Neuronal stem cell (in vitro differentiated cells): ENCODE measurements around the gene NFIB.

Source experiments
- DNase-seq: peaks from one replicate; pipeline ENCODE4 v3.0.0-alpha.2; 2013; ENCODE audit warnings: low spot score
- H2AFZ ChIP-seq: one replicate; pipeline ENCODE4 v1.6.1; 2013; ENCODE audit warnings: mild to moderate bottlenecking, low read length, inconsistent platforms
- H2AK5ac ChIP-seq: 2 replicates; pipeline ENCODE4 v1.6.1; 2013; ENCODE audit warnings: low read depth, mild to moderate bottlenecking, inconsistent platforms, low read length, moderate library complexity, mixed read lengths
- H2BK120ac ChIP-seq: 2 replicates; pipeline ENCODE4 v1.6.1; 2013; ENCODE audit warnings: low read depth, mild to moderate bottlenecking, inconsistent platforms, low read length, moderate library complexity, mixed read lengths
- H2BK12ac ChIP-seq: one replicate; pipeline ENCODE4 v1.6.1; 2013; ENCODE audit warnings: low read length, inconsistent platforms
- H2BK15ac ChIP-seq: 2 replicates; pipeline ENCODE4 v1.6.1; 2013; ENCODE audit warnings: mild to moderate bottlenecking, low read length, inconsistent platforms, mixed read lengths
- H2BK5ac ChIP-seq: one replicate; pipeline ENCODE4 v1.6.1; 2013; ENCODE audit warnings: inconsistent platforms, mild to moderate bottlenecking, low read length, moderate library complexity
- H3K14ac ChIP-seq: one replicate; pipeline ENCODE4 v1.6.1; 2013; ENCODE audit warnings: low read length, inconsistent platforms
- H3K18ac ChIP-seq: 2 replicates; pipeline ENCODE4 v1.6.1; 2013; ENCODE audit warnings: low read length, inconsistent platforms
- H3K23ac ChIP-seq: 2 replicates; pipeline ENCODE4 v1.6.1; 2013; ENCODE audit warnings: low read depth, mild to moderate bottlenecking, mixed read lengths, low read length, inconsistent platforms; ENCODE audit not compliant: poor library complexity
- H3K27ac ChIP-seq: replicated peaks from 3 replicates; pipeline ENCODE4 v1.5.1; 2013; ENCODE audit warnings: low read length, inconsistent platforms
- H3K27me3 ChIP-seq, 3 experiments: 2 replicates each; pipeline ENCODE4 v1.6.1; 2013; ENCODE audit warnings: low read length in 3 of 3, mild to moderate bottlenecking in 2 of 3, inconsistent platforms in 1 of 3, low read depth in 1 of 3, mixed read lengths in 1 of 3, moderate library complexity in 1 of 3; ENCODE audit not compliant: control insufficient read depth in 3 of 3, insufficient read depth in 3 of 3
- H3K36me3 ChIP-seq, 2 donors: replicated peaks in 1 of 2; 2 replicates each; pipeline ENCODE4 v1.6.1; 2013; ENCODE audit warnings: low read length in 2 of 2; ENCODE audit not compliant: control insufficient read depth in 2 of 2, insufficient read depth in 2 of 2
- H3K4ac ChIP-seq: 2 replicates; pipeline ENCODE4 v1.6.1; 2013; ENCODE audit warnings: inconsistent platforms, mild to moderate bottlenecking, low read length, moderate library complexity
- H3K4me1 ChIP-seq, 2 donors: 1 replicate in 1 of 2; 2 replicates in 1 of 2; pipeline ENCODE4 v1.6.1; 2013; ENCODE audit warnings: low read length in 2 of 2, low read depth in 1 of 2; ENCODE audit not compliant: control insufficient read depth in 2 of 2, insufficient read depth in 1 of 2
- H3K4me2 ChIP-seq: one replicate; pipeline ENCODE4 v1.6.1; 2013; ENCODE audit warnings: mild to moderate bottlenecking, low read length, inconsistent platforms; ENCODE audit not compliant: insufficient read depth, poor library complexity, severe bottlenecking
- H3K4me3 ChIP-seq, 2 donors: 2 replicates each; pipeline ENCODE4 v1.5.1; 2013; ENCODE audit warnings: low read length in 2 of 2, mild to moderate bottlenecking in 2 of 2, inconsistent platforms in 1 of 2, moderate library complexity in 1 of 2
- H3K79me1 ChIP-seq: one replicate; pipeline ENCODE4 v1.6.1; 2013; ENCODE audit warnings: low read depth, mild to moderate bottlenecking, inconsistent platforms, low read length, moderate library complexity
- H3K9ac ChIP-seq: one replicate; pipeline ENCODE4 v1.6.1; 2013; ENCODE audit warnings: mild to moderate bottlenecking, low read depth, low read length, inconsistent platforms; ENCODE audit not compliant: poor library complexity
- H3K9me3 ChIP-seq, 2 donors: replicated peaks in 1 of 2; 2 replicates each; pipeline versions ENCODE3 to v1.6.1; 2013; ENCODE audit warnings: low read length in 2 of 2, mild to moderate bottlenecking in 2 of 2, inconsistent platforms in 1 of 2, low read depth in 1 of 2, mixed read lengths in 1 of 2, moderate library complexity in 1 of 2; ENCODE audit not compliant: control insufficient read depth in 2 of 2, insufficient read depth in 1 of 2
- H4K8ac ChIP-seq: one replicate; pipeline ENCODE4 v1.6.1; 2013; ENCODE audit warnings: low read depth, mild to moderate bottlenecking, inconsistent platforms, low read length, moderate library complexity
- H4K91ac ChIP-seq: one replicate; pipeline ENCODE4 v1.6.1; 2013; ENCODE audit warnings: low read length, low read depth, mild to moderate bottlenecking, inconsistent platforms; ENCODE audit not compliant: poor library complexity
- WGBS, 2 donors: extraction: QIAGEN DNeasy Blood & Tissue Kit; methylation state at CpG; one replicate each; pipeline ENCODE4 v1.1.7; 2013; ENCODE audit warnings: missing lambda C conversion rate in 2 of 2, mixed read lengths in 1 of 2; ENCODE audit not compliant: insufficient read length in 2 of 2, insufficient replicate concordance in 1 of 2; ENCODE audit errors: extremely low coverage in 2 of 2; 5-methylcytosine and 5-hydroxymethylcytosine counted together

NFIB gene

GRCh38 chr9:14141699-14142098, 172.2 kb downstream of the NFIB start:
- no peak overlapping the region for H3K4me3 ChIP-seq
- H3K18ac ChIP-seq: no peak overlapping the region
- H3K27ac ChIP-seq: no peak overlapping the region
- no peak for DNase-seq
- no peak overlapping the region for H2BK12ac ChIP-seq
- no peaks in the 10 kb centered on the region for H3K36me3 ChIP-seq
- no peak overlapping the region for H3K9ac ChIP-seq
- H4K91ac ChIP-seq: no peak overlapping the region
- H3K4ac ChIP-seq: no peak overlapping the region
- H2AK5ac ChIP-seq: no peak overlapping the region
- no peak overlapping the region for H3K23ac ChIP-seq
- WGBS, 2 donors: no CpG with 5 or more reads among the region's 2 CpGs
- H3K14ac ChIP-seq: no peak overlapping the region
- H2BK15ac ChIP-seq: no peak overlapping the region
- H3K9me3 ChIP-seq: peaks cover 0 to 3% of the 10 kb centered on the region in 2 donors
- no peak overlapping the region for H2BK5ac ChIP-seq
- H3K4me2 ChIP-seq: no peak overlapping the region
- no peaks in the 10 kb centered on the region for H3K27me3 ChIP-seq
- H4K8ac ChIP-seq: no peak overlapping the region
- H3K79me1 ChIP-seq: no peaks in the 10 kb centered on the region
- H2BK120ac ChIP-seq: no peak overlapping the region
- no peak overlapping the region for H2AFZ ChIP-seq
- no peaks in the 10 kb centered on the region for H3K4me1 ChIP-seq

GRCh38 chr9:14140096-14140697, 173.7 kb downstream of the NFIB start:
- no peak for DNase-seq

GRCh38 chr9:14139287-14139686, 174.7 kb downstream of the NFIB start:
- no peak overlapping the region for H4K91ac ChIP-seq
- WGBS, 2 donors: no CpG with 5 or more reads among the region's 1 CpG

More at GRCh38 chr9:14140096-14140697, 173.7 kb downstream of the NFIB start:
- H3K4me1 ChIP-seq: no peaks in the 10 kb centered on the region
- no peak overlapping the region for H2BK5ac ChIP-seq
- no peak overlapping the region for H4K91ac ChIP-seq
- no peaks in the 10 kb centered on the region for H3K36me3 ChIP-seq
- H3K4me2 ChIP-seq: no peak overlapping the region
- H3K4ac ChIP-seq: no peak overlapping the region
- no peak overlapping the region for H2AFZ ChIP-seq
- H3K9me3 ChIP-seq: peaks cover 0 to 3% of the 10 kb centered on the region in 2 donors
- H4K8ac ChIP-seq: no peak overlapping the region
- H3K27ac ChIP-seq: no peak overlapping the region
- H2BK12ac ChIP-seq: no peak overlapping the region
- no peak overlapping the region for H2AK5ac ChIP-seq
- H3K18ac ChIP-seq: no peak overlapping the region
- H3K79me1 ChIP-seq: no peaks in the 10 kb centered on the region
- no peak overlapping the region for H3K9ac ChIP-seq
- no peaks in the 10 kb centered on the region for H3K27me3 ChIP-seq
- no peak overlapping the region for H2BK120ac ChIP-seq
- H2BK15ac ChIP-seq: no peak overlapping the region
- H3K23ac ChIP-seq: no peak overlapping the region
- H3K4me3 ChIP-seq: no peak overlapping the region
- no peak overlapping the region for H3K14ac ChIP-seq

GRCh38 chr9:14136646-14137370, 177.1 kb downstream of the NFIB start:
- no peaks in the 10 kb centered on the region for H3K79me1 ChIP-seq
- DNase-seq: no peak
- H2BK15ac ChIP-seq: no peak overlapping the region
- H3K4ac ChIP-seq: no peak overlapping the region
- no peak overlapping the region for H2BK120ac ChIP-seq
- H3K4me2 ChIP-seq: no peak overlapping the region
- no peak overlapping the region for H3K14ac ChIP-seq
- no peak overlapping the region for H4K8ac ChIP-seq
- H2BK12ac ChIP-seq: no peak overlapping the region
- H2BK5ac ChIP-seq: no peak overlapping the region
- no peak overlapping the region for H3K4me3 ChIP-seq
- no peaks in the 10 kb centered on the region for H3K36me3 ChIP-seq
- WGBS, 2 donors: no CpG with 5 or more reads among the region's 3 CpGs
- H3K27ac ChIP-seq: no peak overlapping the region
- H3K9ac ChIP-seq: no peak overlapping the region
- H2AK5ac ChIP-seq: no peak overlapping the region
- no peak overlapping the region for H4K91ac ChIP-seq
- H3K4me1 ChIP-seq: no peaks in the 10 kb centered on the region
- no peak overlapping the region for H3K23ac ChIP-seq
- no peaks in the 10 kb centered on the region for H3K27me3 ChIP-seq
- H3K18ac ChIP-seq: no peak overlapping the region
- H2AFZ ChIP-seq: no peak overlapping the region
- H3K9me3 ChIP-seq: no peaks in the 10 kb centered on the region

More at GRCh38 chr9:14139287-14139686, 174.7 kb downstream of the NFIB start:
- Histone ChIP-seq H3K9ac (no peak overlapping the region), H3K4me1 (no peaks in the 10 kb centered on the region), H2BK12ac (no peak overlapping the region), H2AFZ (no peak overlapping the region), H2AK5ac (no peak overlapping the region), H2BK5ac (no peak overlapping the region), H3K14ac (no peak overlapping the region), H3K27ac (no peak overlapping the region), H3K4me3 (no peak overlapping the region), H3K9me3 (peaks cover 0 to 3% of the 10 kb centered on the region in 2 donors), H3K79me1 (no peaks in the 10 kb centered on the region), H3K23ac (no peak overlapping the region), H2BK120ac (no peak overlapping the region), H2BK15ac (no peak overlapping the region), H3K18ac (no peak overlapping the region), H3K4ac (no peak overlapping the region), H4K8ac (no peak overlapping the region), H3K4me2 (no peak overlapping the region), H3K27me3 (no peaks in the 10 kb centered on the region), H3K36me3 (no peaks in the 10 kb centered on the region)
- DNase-seq: no peak
